HepG2 (cell line): ENCODE data around the gene DENND4A. TPM values are rescaled to one million over a fixed set of nuclear protein-coding genes. Genes with fewer than 3 reads are reported as not detected.
A peak's percentile ranks its signal among the peaks of the same experiment; 100 is the strongest.

ENCODE experiments used
- AHR ChIP-seq: IDR thresholded peaks from 2 replicates; pipeline ENCODE4 v1.6.1; 2018; ENCODE audit warnings: missing genetic modification reagents, missing compliant biosample characterization
- CREM ChIP-seq, 2 experiments: sonication (generic) in 1 of 2; formaldehyde crosslinking in 1 of 2; IDR thresholded peaks; 2 replicates each; pipeline versions ENCODE4 v1.4.0 to v1.6.1; 2016 to 2020; ENCODE audit warnings: antibody characterized with exemption in 1 of 2, mild to moderate bottlenecking in 1 of 2, missing genetic modification reagents in 1 of 2
- ELF1 ChIP-seq: sonication (generic); formaldehyde crosslinking; IDR thresholded peaks from 2 replicates; pipeline ENCODE4 v1.4.0; 2020; ENCODE audit warnings: missing genetic modification reagents
- HDAC2 ChIP-seq: sonication (generic); formaldehyde crosslinking; IDR thresholded peaks from 2 replicates; pipeline ENCODE4 v1.4.0; 2020; ENCODE audit warnings: missing genetic modification reagents
- HNRNPUL1 ChIP-seq: fragments of 200-400 bp; formaldehyde crosslinking; IDR thresholded peaks from 2 replicates; pipeline ENCODE4 v1.6.1; 2017; ENCODE audit warnings: low read depth, mild to moderate bottlenecking, low read length, moderate library complexity
- ISL2 ChIP-seq: sonication (generic); formaldehyde crosslinking; IDR thresholded peaks from 2 replicates; pipeline ENCODE4 v1.5.0; 2020; ENCODE audit warnings: missing genetic modification reagents
- NCOA5 ChIP-seq: sonication (generic); formaldehyde crosslinking; IDR thresholded peaks from 2 replicates; pipeline ENCODE4 v1.4.0; 2020; ENCODE audit warnings: missing genetic modification reagents
- NFKBIZ ChIP-seq: IDR thresholded peaks from 2 replicates; pipeline ENCODE4 v1.6.1; 2018; ENCODE audit warnings: missing genetic modification reagents, missing compliant biosample characterization
- PAX8 ChIP-seq: sonication (generic); formaldehyde crosslinking; IDR thresholded peaks from 2 replicates; pipeline ENCODE4 v1.8.0; 2022; ENCODE audit warnings: mild to moderate bottlenecking, missing genetic modification reagents, borderline replicate concordance
- RBFOX2 ChIP-seq: fragments of 200-400 bp; formaldehyde crosslinking; IDR thresholded peaks from 2 replicates; pipeline ENCODE4 v1.6.1; 2017; ENCODE audit warnings: low read depth, mild to moderate bottlenecking, low read length
- TOPORS ChIP-seq: sonication (generic); formaldehyde crosslinking; IDR thresholded peaks from 2 replicates; pipeline ENCODE4 v1.8.0; 2023; ENCODE audit warnings: mild to moderate bottlenecking, missing genetic modification reagents
- ZBTB8A ChIP-seq: sonication (generic); formaldehyde crosslinking; IDR thresholded peaks from 2 replicates; pipeline ENCODE4 v1.4.0; 2020; ENCODE audit warnings: mild to moderate bottlenecking, low read depth, missing genetic modification reagents, borderline replicate concordance
- ZNF251 ChIP-seq: sonication (generic); formaldehyde crosslinking; IDR thresholded peaks from 2 replicates; pipeline ENCODE4 v1.9.0; 2021; ENCODE audit warnings: mild to moderate bottlenecking, missing genetic modification reagents
- ZNF335 ChIP-seq: sonication (generic); formaldehyde crosslinking; IDR thresholded peaks from 2 replicates; pipeline ENCODE4 v1.4.0; 2020; ENCODE audit warnings: missing genetic modification reagents
- ZNF382 ChIP-seq: sonication (generic); formaldehyde crosslinking; IDR thresholded peaks from 2 replicates; pipeline ENCODE4 v1.5.0; 2020; ENCODE audit warnings: missing genetic modification reagents, mild to moderate bottlenecking, borderline replicate concordance
- ZNF615 ChIP-seq: sonication (generic); formaldehyde crosslinking; IDR thresholded peaks from 2 replicates; pipeline ENCODE4 v1.5.0; 2020; ENCODE audit warnings: mild to moderate bottlenecking, missing genetic modification reagents, borderline replicate concordance
- polyA plus RNA-seq, 8 experiments: library from polyadenylated mRNA; depleted of rRNA in 3 of 8; stranded (reverse) in 7 of 8; unstranded in 1 of 8; fragments of >200 nt; fragmentation: Illumina TruSeq in 4 of 8; extraction: Trizol in 4 of 8; gene quantifications; 2 replicates each; pipeline versions ENCODE4 v1.2.1 to v1.2.3, GENCODE V29; 2011 to 2016; ENCODE audit warnings: low read depth in 4 of 8, missing spikeins in 1 of 8, mixed read lengths in 1 of 8; ENCODE audit not compliant: insufficient read depth in 1 of 8
- total RNA-seq, 5 experiments: library from RNA; depleted of rRNA; stranded (reverse); fragments of >200 nt; fragmentation: Illumina TruSeq; extraction: Trizol; gene quantifications; 2 replicates each; pipeline ENCODE4 v1.2.3, GENCODE V29; 2016; ENCODE audit warnings: low read depth in 1 of 5
- TF ChIP-seq, protein P1 (sequence below): sonication (generic); formaldehyde crosslinking; IDR thresholded peaks from 2 replicates; pipeline ENCODE4 v1.8.0; 2022; ENCODE audit warnings: missing genetic modification reagents, mild to moderate bottlenecking, moderate library complexity, borderline replicate concordance
- TF ChIP-seq, protein P2 (sequence below): sonication (generic); formaldehyde crosslinking; IDR thresholded peaks from 2 replicates; pipeline ENCODE4 v1.4.0; 2020; ENCODE audit warnings: missing genetic modification reagents, borderline replicate concordance
- TF ChIP-seq, protein P3 (sequence below): sonication (generic); formaldehyde crosslinking; conservative IDR thresholded peaks from 2 replicates; pipeline ENCODE4 v1.8.0; 2022; ENCODE audit warnings: low read depth, missing genetic modification reagents
- TF ChIP-seq, protein P4 (sequence below): sonication (generic); formaldehyde crosslinking; IDR thresholded peaks from 2 replicates; pipeline ENCODE4 v1.4.0; 2020; ENCODE audit warnings: missing genetic modification reagents, borderline replicate concordance

The DENND4A gene
- total and polyA plus RNA-seq, 2 of the 13 experiments (the other 11 are each of a cell fraction or from before 2014, with no cell fraction given), result 13.2 to 18.6 TPM

DNA sequence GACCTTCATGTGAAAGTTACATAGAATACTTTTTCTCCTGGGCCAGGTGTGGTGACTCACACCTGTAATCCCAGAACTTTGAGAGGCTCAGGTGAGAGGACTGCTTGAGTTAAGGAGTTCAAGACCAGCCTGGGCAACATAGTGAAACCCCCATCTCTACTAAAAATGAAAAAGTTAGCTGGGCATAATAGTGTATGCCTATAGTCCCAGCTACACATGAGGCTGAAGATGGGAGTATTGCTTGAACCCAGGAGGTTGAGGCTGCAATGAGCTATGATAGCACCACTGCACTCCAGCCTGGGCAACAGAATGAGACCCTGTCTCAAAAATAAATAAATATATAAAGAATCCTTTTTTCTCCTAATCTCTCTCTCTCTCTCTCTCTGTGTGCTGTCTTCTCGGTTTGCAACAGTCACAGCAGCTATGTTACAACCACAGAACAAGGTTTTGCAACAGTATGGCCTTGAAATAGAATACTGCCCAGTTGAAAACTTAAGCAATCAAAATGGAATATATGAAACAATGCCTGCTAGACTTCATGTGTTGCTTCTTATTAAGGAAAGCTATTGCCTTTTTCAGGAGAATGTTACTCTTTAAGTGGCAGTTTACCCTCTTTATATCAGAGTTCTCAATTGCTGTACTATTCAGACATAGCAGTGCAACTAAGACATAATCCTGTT, 12.3 kb upstream of the DENND4A start (continued):
- TF ChIP-seq, protein P1, sequence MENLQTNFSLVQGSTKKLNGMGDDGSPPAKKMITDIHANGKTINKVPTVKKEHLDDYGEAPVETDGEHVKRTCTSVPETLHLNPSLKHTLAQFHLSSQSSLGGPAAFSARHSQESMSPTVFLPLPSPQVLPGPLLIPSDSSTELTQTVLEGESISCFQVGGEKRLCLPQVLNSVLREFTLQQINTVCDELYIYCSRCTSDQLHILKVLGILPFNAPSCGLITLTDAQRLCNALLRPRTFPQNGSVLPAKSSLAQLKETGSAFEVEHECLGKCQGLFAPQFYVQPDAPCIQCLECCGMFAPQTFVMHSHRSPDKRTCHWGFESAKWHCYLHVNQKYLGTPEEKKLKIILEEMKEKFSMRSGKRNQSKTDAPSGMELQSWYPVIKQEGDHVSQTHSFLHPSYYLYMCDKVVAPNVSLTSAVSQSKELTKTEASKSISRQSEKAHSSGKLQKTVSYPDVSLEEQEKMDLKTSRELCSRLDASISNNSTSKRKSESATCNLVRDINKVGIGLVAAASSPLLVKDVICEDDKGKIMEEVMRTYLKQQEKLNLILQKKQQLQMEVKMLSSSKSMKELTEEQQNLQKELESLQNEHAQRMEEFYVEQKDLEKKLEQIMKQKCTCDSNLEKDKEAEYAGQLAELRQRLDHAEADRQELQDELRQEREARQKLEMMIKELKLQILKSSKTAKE (CRISPR knock-in tag), result no peak
- no peak for TF ChIP-seq HNRNPUL1
- TF ChIP-seq, protein P2, sequence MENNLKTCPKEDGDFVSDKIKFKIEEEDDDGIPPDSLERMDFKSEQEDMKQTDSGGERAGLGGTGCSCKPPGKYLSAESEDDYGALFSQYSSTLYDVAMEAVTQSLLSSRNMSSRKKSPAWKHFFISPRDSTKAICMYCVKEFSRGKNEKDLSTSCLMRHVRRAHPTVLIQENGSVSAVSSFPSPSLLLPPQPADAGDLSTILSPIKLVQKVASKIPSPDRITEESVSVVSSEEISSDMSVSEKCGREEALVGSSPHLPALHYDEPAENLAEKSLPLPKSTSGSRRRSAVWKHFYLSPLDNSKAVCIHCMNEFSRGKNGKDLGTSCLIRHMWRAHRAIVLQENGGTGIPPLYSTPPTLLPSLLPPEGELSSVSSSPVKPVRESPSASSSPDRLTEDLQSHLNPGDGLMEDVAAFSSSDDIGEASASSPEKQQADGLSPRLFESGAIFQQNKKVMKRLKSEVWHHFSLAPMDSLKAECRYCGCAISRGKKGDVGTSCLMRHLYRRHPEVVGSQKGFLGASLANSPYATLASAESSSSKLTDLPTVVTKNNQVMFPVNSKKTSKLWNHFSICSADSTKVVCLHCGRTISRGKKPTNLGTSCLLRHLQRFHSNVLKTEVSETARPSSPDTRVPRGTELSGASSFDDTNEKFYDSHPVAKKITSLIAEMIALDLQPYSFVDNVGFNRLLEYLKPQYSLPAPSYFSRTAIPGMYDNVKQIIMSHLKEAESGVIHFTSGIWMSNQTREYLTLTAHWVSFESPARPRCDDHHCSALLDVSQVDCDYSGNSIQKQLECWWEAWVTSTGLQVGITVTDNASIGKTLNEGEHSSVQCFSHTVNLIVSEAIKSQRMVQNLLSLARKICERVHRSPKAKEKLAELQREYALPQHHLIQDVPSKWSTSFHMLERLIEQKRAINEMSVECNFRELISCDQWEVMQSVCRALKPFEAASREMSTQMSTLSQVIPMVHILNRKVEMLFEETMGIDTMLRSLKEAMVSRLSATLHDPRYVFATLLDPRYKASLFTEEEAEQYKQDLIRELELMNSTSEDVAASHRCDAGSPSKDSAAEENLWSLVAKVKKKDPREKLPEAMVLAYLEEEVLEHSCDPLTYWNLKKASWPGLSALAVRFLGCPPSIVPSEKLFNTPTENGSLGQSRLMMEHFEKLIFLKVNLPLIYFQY (CRISPR knock-in tag), result no peak
- no peak for TF ChIP-seq ELF1 (CRISPR knock-in tag)
- TF ChIP-seq TOPORS (CRISPR knock-in tag), result no peak
- TF ChIP-seq ZNF382 (CRISPR knock-in tag), result no peak
- no peak for TF ChIP-seq ZNF615
- TF ChIP-seq NFKBIZ, result 0 out of 2 replicates have a peak, but pooled peaks have one; percentile 55
- peak; percentile 56; the same call in 1 of the 2 replicates for TF ChIP-seq ISL2 (CRISPR knock-in tag)
- TF ChIP-seq PAX8 (CRISPR knock-in tag), result no peak
- no peak for TF ChIP-seq ZNF335 (CRISPR knock-in tag)
- TF ChIP-seq ZNF251 (CRISPR knock-in tag), result no peak
- TF ChIP-seq NCOA5, result no peak
- no peak; the same call in 1 of the 2 replicates for TF ChIP-seq CREM (IDR thresholded peaks at IDR 0.05)
- no peak for TF ChIP-seq CREM (CRISPR knock-in tag; IDR thresholded peaks at IDR 0.05)
- TF ChIP-seq, protein P3, sequence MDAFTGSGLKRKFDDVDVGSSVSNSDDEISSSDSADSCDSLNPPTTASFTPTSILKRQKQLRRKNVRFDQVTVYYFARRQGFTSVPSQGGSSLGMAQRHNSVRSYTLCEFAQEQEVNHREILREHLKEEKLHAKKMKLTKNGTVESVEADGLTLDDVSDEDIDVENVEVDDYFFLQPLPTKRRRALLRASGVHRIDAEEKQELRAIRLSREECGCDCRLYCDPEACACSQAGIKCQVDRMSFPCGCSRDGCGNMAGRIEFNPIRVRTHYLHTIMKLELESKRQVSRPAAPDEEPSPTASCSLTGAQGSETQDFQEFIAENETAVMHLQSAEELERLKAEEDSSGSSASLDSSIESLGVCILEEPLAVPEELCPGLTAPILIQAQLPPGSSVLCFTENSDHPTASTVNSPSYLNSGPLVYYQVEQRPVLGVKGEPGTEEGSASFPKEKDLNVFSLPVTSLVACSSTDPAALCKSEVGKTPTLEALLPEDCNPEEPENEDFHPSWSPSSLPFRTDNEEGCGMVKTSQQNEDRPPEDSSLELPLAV (CRISPR knock-in tag), result no peak
- TF ChIP-seq HDAC2 (CRISPR knock-in tag), result peak; percentile 84
- TF ChIP-seq ZBTB8A, result no peak
- no peak for TF ChIP-seq AHR (CRISPR knock-in tag)
- TF ChIP-seq, protein P4, sequence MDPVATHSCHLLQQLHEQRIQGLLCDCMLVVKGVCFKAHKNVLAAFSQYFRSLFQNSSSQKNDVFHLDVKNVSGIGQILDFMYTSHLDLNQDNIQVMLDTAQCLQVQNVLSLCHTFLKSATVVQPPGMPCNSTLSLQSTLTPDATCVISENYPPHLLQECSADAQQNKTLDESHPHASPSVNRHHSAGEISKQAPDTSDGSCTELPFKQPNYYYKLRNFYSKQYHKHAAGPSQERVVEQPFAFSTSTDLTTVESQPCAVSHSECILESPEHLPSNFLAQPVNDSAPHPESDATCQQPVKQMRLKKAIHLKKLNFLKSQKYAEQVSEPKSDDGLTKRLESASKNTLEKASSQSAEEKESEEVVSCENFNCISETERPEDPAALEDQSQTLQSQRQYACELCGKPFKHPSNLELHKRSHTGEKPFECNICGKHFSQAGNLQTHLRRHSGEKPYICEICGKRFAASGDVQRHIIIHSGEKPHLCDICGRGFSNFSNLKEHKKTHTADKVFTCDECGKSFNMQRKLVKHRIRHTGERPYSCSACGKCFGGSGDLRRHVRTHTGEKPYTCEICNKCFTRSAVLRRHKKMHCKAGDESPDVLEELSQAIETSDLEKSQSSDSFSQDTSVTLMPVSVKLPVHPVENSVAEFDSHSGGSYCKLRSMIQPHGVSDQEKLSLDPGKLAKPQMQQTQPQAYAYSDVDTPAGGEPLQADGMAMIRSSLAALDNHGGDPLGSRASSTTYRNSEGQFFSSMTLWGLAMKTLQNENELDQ (CRISPR knock-in tag), result no peak
- TF ChIP-seq RBFOX2, result no peak
